HepG2 (cell line): Measurements from ENCODE around the gene HMGN1.

Source experiments
- ATF2 ChIP-seq: sonication (generic); formaldehyde crosslinking; IDR thresholded peaks from 2 replicates; pipeline ENCODE4 v1.4.0; 2020; ENCODE audit warnings: missing genetic modification reagents
- CTCF ChIP-seq: sonication (generic); formaldehyde crosslinking; IDR thresholded peaks from 2 replicates; pipeline ENCODE4 v1.5.0; 2020; ENCODE audit warnings: mild to moderate bottlenecking, missing genetic modification reagents, moderate library complexity
- EZH2 ChIP-seq: conservative IDR thresholded peaks from 2 replicates; pipeline ENCODE4 v1.6.1; 2012; ENCODE audit warnings: mild to moderate bottlenecking, low read depth, low read length, moderate library complexity
- MEIS1 ChIP-seq: sonication (generic); formaldehyde crosslinking; IDR thresholded peaks from 2 replicates; pipeline ENCODE4 v1.9.0; 2021; ENCODE audit warnings: mild to moderate bottlenecking, missing genetic modification reagents, moderate library complexity, borderline replicate concordance
- MTF1 ChIP-seq: sonication (generic); formaldehyde crosslinking; IDR thresholded peaks from 2 replicates; pipeline ENCODE4 v1.5.0; 2020; ENCODE audit warnings: missing genetic modification reagents
- RERE ChIP-seq: IDR thresholded peaks from 2 replicates; pipeline ENCODE4 v1.6.1; 2016; ENCODE audit warnings: low read depth, missing genetic modification reagents, missing compliant biosample characterization
- ZBTB1 ChIP-seq: sonication (generic); formaldehyde crosslinking; IDR thresholded peaks from 2 replicates; pipeline ENCODE4 v1.4.0; 2020; ENCODE audit warnings: missing genetic modification reagents, borderline replicate concordance
- ZHX1 ChIP-seq: sonication (generic); formaldehyde crosslinking; IDR thresholded peaks from 2 replicates; pipeline ENCODE4 v1.8.1; 2022; ENCODE audit warnings: low read depth, mild to moderate bottlenecking, missing genetic modification reagents
- ZNF691 ChIP-seq: sonication (generic); formaldehyde crosslinking; IDR thresholded peaks from 2 replicates; pipeline ENCODE4 v1.4.0; 2020; ENCODE audit warnings: missing genetic modification reagents, low read depth, mild to moderate bottlenecking, borderline replicate concordance

GRCh38 chr21:39318091-39318959 is 30.6 kb downstream of the HMGN1 start:
- TF ChIP-seq RERE (CRISPR knock-in tag), result no peak
- TF ChIP-seq MTF1, result no peak
- TF ChIP-seq ATF2 (CRISPR knock-in tag), result no peak
- TF ChIP-seq ZHX1 (CRISPR knock-in tag), result no peak
- no peak for TF ChIP-seq ZBTB1 (CRISPR knock-in tag)
- TF ChIP-seq ZNF691 (CRISPR knock-in tag), result no peak
- TF ChIP-seq CTCF (CRISPR knock-in tag), result no peak
- TF ChIP-seq EZH2, result no peak
- no peak for TF ChIP-seq MEIS1 (CRISPR knock-in tag)
